Right lobe of liver (tissue), 4 donors: ENCODE data around the gene CAMK4.

Experiments used
- POLR2A ChIP-seq: fragments of 450-650 bp; IDR thresholded peaks from one replicate; pipeline ENCODE4 v1.6.1; 2017; ENCODE audit warnings: antibody characterized with exemption, mild to moderate bottlenecking
- TF ChIP-seq, protein P1 (sequence below), 4 donors: fragments of 200-600 bp in 3 of 4; fragments of 450-650 bp in 1 of 4; IDR thresholded peaks; one replicate each; pipeline versions ENCODE4 v1.5.1 to v1.8.0; 2016 to 2022; ENCODE audit warnings: antibody characterized with exemption in 4 of 4, mild to moderate bottlenecking in 2 of 4
- donor health status: DM: no; HTN: no; CAD: no.
- donor health status: DM: no; HTN: no; CAD: no.
- donor health status: DM: no; HTN: yes; CAD: no.

DNA sequence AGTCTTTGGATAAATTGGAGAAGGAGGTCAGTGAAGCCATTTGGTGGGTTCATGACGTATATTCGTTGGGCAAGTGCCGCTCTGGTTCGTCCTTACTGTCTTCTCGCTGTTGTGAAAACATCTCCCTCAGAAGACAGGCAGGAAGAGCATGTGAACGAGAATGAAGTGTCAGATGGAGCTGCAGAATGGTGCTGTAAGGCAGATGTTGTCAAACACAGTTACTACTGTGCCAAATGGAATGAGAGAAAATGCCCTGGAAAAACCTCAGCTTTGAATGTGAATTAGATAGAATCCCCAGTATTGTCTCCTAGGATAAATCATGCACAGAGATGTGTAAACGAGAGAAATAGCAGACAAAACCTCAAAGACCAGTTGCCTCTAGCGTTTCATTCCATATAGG is 121.5 kb downstream of the CAMK4 start:
- TF ChIP-seq, protein P1, sequence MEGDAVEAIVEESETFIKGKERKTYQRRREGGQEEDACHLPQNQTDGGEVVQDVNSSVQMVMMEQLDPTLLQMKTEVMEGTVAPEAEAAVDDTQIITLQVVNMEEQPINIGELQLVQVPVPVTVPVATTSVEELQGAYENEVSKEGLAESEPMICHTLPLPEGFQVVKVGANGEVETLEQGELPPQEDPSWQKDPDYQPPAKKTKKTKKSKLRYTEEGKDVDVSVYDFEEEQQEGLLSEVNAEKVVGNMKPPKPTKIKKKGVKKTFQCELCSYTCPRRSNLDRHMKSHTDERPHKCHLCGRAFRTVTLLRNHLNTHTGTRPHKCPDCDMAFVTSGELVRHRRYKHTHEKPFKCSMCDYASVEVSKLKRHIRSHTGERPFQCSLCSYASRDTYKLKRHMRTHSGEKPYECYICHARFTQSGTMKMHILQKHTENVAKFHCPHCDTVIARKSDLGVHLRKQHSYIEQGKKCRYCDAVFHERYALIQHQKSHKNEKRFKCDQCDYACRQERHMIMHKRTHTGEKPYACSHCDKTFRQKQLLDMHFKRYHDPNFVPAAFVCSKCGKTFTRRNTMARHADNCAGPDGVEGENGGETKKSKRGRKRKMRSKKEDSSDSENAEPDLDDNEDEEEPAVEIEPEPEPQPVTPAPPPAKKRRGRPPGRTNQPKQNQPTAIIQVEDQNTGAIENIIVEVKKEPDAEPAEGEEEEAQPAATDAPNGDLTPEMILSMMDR (IDR thresholded peaks at IDR 0.05) = no peak
- TF ChIP-seq POLR2A = no peak
